GM19452 (cell line): Measurements from ENCODE around the gene ZNF296.

Source experiments
- ATAC-seq: cut with Tn5 transposase; IDR thresholded peaks from one replicate; pipeline ENCODE4 v1.9.1; 2021; ENCODE audit not compliant: unreplicated experiment

Gene ZNF296

DNA sequence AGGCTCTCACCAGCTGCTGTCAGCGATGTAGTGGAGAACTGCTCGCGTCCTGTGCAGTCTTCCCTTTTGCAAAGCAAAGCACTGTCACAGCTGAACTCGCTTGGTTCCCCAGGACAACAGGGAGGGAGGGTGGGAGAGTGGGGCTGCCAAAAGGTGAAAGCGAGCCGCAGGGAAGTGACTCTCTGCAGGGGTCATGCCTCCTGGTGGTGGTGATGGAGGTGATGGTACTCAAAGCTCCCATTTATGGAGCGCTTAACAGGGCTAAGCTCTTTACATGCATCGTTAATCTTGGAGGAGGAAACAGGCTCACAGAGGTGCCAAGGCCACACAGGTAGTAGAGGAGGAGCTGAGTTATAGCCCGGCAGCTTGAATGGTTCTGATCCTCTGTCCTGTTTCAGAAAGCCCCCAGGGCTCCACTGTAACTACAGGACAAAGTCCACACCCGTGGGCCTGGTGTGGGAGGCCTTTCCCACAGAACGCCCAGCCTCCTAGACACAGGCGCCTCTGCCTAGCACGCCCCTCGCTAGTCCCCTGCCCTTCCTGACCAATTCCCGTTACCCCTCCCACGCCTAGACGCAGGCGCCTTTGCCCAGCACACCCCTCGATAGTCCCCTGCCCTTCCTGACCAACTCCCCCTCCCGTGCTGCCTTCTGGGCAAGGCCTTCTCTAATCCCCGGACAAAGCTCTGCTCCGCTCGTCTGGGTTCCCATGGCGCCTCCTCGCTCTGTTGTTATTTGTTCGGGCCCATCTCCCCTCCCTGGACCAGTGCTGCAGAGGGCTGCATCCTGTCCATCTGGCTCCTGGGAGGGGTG lies 27.4 kb upstream of the ZNF296 start:
- ATAC-seq, result no peak

DNA sequence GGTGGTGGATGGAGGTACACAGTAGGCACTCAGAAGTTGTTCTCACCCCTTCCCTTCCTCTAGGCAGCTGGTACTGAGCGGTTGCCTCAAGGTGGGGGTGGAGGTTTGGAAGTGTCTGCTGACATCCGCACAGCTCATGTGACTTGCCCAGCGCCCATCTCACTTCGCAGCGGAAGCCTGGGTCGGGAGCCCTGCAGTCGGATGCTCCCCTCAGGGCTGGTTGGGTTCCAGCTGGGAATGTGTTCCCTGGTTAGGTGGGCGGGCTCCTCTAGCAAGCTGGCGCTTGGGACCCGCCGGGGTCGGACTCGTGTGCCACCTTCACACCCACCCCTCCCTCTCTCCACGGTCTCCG lies 26.9 kb upstream of the ZNF296 start:
- ATAC-seq, result no peak

DNA sequence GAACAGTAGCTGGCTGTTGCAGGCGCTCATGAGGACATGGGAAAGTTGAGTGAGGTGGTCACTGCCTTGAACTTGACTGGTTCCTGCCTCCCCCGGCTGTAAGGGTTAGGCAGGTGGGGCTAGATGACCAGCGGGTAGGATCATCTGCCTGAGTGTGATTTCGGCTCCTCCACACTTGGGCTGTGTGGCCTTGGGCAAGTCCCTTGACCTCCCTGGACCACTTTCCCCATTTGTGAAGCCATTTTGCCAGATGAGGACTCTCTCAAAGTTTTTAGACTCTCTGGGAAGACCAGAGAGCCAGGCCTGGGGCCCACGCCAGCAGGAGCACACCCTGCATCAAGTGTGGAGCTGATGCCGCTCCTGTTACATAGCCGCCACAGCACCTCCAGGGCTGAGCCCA lies 26.2 kb upstream of the ZNF296 start:
- ATAC-seq, result no peak

DNA sequence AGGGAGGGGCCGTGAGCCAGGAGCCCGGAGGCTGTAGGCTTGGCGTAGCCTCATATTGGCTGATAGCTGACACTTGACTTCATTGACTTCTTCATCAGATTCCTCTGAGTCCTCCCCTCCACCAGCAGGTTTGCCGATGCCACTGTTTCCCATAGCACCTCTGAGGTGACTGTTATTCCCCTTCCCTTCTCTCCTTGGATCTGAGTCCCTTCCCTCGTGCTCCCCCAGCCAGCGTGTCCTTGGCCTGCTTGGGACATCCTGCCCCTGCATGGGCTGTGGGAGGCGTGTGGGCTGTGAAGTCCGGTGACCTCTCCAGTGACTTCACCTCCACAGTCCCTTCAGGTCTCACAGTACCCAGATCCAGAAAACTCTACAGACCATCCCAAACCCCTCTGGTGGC lies 25.5 kb upstream of the ZNF296 start:
- ATAC-seq, result no peak

DNA sequence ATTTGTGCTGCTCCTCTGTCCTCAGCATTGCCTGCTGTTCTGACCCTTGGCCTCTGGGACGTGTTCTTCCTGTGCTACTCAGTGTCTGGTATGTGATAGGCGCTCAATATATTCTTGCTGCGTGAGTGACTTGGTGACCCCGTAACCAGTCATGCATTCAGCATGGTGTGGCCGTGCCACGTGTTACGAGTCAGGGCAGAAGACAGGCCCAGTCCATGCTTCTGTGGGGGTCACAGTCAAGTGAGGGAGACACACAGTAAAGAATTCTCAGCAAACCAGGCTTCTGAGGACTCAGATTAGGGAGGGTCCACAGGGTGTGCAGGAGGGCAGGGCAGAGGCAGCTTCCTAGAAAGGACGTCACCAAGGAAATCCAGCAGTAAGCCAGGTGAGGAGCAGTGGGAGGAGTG lies 24.6 kb upstream of the ZNF296 start:
- no peak for ATAC-seq

DNA sequence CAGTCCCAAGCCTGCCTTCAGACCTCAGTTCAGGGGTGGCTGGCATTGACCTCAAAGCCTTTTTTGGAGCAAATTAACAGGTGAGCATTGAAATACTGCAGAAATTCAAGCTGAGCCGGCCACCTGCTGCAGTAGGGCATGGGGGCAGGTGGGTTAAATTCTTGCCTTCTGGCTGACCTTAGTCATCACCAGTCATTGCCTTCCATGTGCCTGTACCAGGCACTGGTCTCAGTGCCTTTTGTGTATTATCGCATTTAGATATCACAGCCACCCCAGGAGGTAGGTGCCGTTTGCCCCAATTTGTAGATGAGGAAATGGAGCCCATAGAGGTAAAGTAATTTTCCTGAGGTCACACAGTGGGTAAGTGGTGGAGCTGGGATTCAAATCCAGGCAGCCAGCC lies 23.9 kb upstream of the ZNF296 start:
- ATAC-seq, result no peak

DNA sequence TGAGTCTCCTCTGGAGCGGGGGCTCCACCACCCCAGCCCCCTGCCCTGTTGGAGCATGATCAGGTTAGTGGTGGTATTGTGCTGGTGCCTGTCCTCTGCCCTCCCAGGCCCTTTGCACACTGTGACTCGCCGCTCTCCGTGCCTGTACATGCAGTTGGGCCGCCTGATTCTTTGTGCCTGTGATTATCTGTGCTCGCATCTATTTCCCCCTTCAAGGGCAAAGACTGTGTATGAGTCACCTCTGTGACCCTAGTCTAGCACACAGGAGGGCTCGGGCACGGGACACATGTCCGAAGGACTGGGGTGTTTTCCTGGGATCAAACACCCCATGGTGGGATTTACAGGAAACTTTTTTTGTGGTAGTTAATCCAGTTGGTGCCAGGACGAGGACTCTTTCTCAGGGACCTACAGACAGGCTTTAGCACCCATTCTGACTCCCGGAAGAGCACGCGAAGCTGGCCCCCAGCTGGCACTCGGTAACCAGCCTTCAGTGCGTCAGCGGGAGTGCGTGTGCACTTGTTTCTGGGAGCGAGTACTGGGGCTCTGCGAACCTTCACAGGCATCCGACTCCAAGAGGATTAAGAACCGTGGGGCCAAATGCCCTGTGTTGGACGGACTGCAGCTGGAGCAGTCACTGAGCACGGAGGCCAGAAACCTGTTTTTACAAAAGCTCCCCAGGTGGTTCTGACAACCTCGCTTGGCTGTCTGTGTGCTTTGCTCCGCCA lies 23.4 kb upstream of the ZNF296 start:
- no peak for ATAC-seq

DNA sequence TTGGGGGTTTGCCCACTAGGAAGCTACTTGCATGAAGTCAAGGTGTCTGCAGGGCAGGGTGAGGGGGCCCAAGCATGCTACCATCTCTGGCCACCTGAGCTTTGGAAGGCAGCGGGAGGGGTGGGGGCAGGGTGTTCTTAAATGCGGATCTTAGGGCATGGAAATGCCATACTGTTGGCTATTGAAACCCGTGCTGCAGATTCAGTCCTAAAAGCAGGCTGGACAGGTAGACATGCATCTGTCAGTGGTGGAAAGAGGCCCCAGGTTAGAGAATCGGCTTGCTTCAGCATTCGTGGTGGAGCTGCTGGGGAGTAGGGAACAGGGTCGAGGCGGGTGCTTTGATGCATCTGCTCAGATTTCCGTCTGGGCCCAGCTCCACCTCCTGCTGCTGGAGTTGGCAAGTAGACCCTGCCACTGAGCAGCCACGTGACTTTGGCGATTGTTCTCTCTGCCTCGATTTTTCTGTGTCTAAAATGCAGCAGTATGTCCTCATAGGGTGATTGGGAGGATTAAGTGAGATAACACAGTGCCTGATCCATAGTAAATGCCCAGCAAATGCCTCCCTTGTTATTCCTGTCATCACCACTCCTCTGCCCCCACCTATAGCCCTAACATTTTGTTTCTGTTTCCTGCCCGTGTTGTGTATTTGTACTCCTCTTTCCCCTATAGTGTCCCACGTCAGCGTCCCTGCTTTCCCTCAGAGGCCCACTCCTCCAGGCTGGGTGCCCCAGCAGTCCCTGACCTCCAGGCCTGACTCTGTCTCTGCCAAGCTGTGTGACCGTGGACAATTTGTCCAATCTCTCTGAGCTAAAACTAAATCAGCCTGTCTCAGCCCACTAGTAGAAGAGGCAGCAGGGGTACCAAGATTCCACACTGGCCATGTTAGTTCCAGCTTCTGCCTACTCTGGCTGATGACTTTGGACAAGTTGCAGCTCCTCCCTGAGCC lies 22.5 kb upstream of the ZNF296 start:
- ATAC-seq, result no peak

DNA sequence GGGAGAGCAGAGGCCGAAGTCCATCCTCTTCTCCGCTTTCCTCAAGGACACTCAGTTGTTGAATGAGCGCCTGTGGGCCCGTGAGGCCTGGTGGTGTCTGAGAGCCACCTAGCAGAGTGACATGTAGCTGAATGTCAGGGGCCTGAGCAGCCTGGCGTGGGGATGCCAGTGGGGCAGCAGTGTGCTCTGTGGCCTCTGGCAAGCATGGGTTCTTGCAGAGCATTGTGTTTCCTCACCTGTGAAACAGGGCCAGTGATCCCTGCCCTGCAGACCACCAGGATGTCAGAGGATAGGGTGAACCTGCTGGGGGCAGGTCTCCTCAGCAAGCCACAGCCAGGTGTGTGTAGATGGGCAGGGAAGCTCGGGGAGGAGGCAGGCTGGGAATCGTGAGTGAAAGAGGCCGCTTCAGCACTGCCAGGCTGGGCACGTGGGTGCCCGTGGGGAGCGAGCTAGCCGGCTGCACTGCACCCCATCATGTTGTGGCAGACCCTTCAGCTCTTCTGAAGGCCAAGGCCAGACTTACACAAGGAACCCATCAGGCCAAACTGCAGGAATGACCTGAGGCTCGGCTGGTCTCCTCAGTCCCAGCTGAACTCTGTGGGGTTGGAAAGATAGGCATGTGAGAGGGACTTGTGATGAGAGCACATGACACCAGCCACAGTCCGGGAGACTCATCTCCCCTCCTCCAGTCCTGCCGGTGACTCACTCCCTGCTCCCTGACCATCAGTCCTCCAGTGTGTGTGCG lies 21.7 kb upstream of the ZNF296 start:
- no peak for ATAC-seq

DNA sequence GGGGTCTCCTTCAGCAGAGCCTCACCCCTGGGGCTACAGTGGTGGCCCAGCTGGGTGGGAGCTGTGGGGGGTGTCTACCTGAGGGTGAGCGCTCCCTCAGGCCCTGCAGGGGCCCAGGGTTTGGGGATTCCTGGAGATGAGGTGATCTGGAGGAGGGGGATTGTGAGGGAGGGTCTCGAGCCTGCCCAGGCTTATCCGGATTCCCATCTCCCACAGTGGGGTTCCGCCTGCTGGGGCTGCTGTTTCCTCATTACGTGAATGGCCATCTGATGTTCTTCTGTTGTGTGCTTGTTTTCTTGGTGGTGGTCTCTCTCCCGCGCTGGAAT lies 21.1 kb upstream of the ZNF296 start:
- no peak for ATAC-seq

DNA sequence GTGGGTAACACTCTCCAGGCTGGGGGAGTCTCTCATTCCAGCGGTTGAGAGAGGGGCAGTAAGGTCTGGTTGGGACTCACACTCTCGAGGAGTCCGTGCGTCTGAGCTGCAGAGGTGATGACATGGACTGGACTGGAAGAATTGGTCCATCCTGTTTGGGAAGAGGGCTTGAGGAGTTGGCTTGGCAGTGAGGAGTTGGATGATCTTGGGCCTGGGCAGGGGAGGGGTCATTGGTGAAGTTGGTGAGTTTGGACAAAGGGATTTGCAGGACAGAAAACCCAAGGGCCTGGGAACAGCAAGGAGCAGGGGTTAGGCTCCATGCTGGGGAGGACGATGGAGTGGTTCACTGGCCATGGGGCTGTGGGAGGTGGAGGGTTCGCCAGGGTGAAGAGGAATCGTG lies 20.4 kb upstream of the ZNF296 start:
- no peak for ATAC-seq

DNA sequence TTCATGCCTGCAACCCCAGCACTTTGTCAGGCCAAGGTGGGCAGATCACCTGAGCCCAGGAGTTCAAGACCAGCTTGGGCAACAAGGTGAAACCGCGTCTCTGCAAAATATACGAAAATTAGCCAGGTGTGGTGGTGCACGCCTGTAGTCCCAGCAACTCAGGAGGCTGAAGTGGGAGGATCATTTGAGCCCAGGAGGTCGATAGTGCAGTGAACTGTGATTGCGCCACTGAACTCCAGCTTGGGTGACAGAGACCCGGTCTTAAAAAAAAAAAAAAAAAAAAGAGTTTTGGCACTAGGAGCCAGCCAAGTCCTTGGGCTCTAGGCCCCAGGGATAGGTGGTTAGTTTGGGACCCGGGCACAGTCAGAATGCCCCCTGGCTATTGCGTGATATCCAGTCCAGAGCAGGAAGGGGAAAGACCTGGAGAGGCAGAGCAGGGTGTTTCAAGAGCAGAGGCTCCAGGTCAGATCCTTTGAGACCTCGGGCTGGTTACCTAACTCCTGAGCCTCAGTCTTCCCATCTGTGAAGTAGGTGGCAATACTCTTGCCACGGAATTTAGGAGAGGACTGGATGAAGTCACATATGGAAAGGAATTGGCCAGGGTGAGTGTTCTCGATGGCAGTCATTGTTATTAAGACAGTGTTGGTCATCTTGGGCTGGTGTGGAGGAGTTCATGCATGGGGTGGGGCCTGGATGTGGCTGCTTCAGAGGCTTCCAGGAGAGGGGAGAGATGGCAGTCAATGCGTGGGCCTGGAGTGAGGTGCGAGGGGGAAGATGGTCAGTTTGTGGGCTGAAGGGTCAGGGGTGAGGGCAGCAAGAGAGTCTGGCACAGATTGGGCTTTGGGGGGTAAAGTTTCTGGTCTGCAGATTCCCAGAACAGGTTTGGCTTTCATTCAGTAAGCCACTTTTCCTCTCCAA lies 19.5 kb upstream of the ZNF296 start:
- no peak for ATAC-seq

DNA sequence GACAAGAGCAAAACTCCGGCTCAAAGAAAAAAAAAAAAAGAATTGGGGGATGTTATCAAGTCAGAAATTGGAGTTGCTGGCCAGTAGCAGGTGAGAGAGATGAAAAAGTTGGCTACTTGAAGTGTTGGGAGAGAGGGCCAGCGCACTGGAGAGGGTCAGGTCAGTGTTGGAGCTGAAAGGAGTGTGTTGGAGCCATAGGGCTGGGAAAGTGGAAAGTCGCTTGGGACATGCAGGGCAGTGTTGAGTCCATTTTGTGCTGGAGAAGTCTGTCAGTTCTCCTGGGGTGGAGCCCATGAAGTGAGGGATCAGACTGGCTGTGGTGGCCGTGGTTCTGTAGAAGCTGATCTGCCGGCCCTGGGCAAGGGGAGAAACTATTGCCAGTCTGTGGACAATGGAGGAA lies 18.4 kb upstream of the ZNF296 start:
- no peak for ATAC-seq

DNA sequence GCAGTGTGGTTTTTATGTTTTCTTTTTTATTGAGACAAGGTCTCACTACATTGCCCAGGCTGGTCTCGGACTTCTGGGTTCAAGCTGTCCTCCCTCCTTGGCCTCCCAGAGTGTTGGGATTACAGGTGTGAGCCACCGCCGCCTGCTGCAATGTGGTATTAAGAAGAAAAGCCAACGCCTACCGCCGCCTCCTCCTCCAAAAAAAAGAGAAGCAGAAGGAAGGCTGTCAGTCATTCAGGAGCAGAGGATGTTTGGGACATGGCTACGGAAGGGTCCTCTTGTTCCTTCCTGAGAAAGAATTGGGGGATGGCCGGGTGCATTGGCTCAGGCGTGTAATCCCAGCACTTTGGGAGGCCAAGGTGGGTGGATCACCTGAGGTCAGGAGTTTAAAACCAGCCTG lies 17.9 kb upstream of the ZNF296 start:
- no peak for ATAC-seq

DNA sequence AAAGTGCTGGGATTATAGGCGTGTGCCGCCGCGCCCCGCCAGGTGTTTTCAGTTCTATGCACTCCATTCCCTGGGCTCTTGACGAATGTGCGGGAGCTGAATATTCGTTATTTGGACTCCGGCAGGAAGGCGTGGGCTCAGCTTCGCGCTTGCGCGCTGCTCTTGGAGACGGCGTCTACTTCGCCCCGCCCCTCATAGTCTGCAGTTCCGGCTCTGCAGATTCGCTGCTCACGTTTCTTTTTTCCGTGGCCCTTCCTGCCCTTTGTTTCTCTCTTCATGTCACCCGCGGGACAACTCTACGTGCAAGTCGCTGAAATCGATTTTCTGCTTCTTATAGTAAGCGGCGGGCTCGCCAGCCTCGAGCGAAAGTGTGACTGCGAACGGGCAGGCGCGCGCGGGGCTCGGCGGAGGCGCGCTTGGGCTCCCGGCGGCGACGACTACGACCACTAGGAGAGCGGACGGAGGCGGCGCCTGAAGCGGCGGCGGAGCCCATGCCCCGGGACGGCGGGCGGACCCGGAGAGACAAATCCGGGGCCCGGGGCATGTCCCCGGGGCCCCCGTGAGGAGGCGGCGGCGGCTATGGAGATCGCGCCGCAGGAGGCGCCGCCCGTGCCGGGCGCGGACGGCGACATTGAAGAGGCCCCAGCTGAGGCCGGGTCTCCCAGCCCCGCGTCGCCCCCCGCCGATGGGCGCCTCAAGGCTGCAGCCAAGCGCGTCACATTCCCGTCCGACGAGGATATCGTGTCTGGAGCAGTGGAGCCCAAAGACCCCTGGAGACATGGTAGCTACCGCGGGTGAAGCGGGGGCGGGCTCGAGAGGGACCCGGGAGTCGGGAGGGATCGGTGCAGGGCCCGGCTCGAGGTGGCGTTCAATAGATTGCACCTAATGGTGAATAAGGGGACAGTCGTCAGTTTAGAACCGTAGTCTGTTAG lies 16.7 kb upstream of the ZNF296 start, which contains the start of gene PPP1R37:
Gene PPP1R37 (plus strand): TSS at position 433 of the 932 bp plus-strand sequence. CDS start 147 bp downstream, at position 580.
- ATAC-seq, result peak; percentile 61

DNA sequence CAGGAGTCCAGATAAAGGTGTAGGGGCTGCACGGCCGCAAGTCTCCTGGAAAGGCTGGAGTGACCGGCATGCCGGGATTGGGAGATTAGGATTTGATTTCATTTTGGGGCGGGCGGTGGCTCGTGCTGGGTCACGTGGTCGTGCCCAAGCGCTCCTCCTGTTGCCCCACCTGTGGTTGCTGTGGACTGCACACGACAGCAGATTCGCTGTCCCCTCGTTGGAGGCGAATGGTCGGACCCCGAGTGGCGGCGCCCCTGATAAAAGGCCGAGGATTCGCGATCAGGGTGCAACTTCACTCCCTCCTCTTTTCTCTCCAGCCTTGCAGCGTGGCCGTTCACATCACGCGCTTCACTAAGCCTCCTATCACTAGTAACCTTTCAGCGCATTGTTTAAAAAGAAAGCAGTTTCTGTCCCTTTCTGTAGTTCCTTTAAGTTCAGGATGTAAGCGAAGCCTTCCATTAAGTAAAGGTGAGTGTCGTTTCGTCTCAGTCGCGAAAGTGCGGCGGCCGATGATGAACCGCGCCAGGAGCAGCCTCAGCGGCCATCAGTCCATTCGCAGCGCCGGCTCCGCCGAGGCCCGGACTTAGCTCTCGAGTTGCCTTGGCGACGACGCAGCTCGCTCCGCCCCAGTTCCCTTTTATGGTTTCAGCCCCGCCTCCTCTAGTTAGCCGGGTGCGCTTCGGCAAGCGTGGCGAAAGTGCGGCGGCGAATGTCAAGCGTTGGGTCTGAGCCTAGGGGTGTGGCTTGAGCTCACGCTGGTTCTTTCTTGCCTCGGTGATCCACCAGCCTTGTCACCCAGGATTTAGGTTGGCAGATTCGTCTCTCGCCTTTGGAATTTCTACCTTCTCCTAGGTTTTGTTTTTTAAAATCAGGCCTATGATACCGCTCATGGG lies 15.0 kb upstream of the ZNF296 start:
- ATAC-seq, result peak; percentile 53

DNA sequence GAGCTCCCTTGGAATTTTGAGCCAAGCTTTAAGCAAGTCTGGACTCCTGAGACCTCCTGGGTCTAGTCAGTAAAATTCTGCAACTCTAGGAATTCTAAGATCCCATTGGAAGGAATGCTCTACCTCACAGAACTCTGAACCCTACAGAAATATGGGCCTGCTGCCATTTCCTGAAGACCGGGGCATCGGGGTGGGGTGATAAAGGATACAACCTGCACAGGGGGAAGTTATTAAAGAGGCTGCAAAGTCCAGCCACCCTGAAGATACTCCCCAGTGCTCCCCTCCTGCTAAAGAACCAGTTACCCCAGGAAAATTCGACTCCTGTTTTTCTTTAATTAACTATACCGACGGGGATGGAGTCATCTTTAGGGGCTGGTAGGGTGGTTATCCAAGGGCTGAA lies 14.3 kb upstream of the ZNF296 start:
- ATAC-seq, result no peak

DNA sequence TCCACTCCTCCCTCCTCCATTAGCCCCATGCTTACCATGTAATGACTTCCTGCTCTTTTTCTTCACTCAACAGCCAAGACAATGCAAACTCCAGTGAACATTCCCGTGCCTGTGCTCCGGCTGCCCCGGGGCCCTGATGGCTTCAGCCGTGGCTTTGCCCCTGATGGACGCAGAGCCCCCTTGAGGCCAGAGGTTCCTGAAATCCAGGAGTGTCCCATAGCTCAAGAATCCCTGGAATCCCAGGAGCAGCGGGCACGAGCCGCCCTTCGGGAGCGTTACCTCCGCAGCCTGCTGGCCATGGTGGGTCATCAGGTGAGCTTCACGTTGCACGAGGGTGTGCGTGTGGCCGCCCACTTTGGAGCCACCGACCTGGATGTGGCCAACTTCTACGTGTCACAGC lies 13.8 kb upstream of the ZNF296 start:
- ATAC-seq, result no peak
